Measurements from ENCODE around the gene SPATA45. TPM values are rescaled to one million over a fixed set of nuclear protein-coding genes. Genes with fewer than 3 reads are reported as not detected.

Gene SPATA45
- total and polyA plus RNA-seq, 2 of the 8 experiments (the other 6 are each of a cell fraction or from before 2014, with no cell fraction given): 0.21 to 0.65 TPM

- TF ChIP-seq, protein P1, sequence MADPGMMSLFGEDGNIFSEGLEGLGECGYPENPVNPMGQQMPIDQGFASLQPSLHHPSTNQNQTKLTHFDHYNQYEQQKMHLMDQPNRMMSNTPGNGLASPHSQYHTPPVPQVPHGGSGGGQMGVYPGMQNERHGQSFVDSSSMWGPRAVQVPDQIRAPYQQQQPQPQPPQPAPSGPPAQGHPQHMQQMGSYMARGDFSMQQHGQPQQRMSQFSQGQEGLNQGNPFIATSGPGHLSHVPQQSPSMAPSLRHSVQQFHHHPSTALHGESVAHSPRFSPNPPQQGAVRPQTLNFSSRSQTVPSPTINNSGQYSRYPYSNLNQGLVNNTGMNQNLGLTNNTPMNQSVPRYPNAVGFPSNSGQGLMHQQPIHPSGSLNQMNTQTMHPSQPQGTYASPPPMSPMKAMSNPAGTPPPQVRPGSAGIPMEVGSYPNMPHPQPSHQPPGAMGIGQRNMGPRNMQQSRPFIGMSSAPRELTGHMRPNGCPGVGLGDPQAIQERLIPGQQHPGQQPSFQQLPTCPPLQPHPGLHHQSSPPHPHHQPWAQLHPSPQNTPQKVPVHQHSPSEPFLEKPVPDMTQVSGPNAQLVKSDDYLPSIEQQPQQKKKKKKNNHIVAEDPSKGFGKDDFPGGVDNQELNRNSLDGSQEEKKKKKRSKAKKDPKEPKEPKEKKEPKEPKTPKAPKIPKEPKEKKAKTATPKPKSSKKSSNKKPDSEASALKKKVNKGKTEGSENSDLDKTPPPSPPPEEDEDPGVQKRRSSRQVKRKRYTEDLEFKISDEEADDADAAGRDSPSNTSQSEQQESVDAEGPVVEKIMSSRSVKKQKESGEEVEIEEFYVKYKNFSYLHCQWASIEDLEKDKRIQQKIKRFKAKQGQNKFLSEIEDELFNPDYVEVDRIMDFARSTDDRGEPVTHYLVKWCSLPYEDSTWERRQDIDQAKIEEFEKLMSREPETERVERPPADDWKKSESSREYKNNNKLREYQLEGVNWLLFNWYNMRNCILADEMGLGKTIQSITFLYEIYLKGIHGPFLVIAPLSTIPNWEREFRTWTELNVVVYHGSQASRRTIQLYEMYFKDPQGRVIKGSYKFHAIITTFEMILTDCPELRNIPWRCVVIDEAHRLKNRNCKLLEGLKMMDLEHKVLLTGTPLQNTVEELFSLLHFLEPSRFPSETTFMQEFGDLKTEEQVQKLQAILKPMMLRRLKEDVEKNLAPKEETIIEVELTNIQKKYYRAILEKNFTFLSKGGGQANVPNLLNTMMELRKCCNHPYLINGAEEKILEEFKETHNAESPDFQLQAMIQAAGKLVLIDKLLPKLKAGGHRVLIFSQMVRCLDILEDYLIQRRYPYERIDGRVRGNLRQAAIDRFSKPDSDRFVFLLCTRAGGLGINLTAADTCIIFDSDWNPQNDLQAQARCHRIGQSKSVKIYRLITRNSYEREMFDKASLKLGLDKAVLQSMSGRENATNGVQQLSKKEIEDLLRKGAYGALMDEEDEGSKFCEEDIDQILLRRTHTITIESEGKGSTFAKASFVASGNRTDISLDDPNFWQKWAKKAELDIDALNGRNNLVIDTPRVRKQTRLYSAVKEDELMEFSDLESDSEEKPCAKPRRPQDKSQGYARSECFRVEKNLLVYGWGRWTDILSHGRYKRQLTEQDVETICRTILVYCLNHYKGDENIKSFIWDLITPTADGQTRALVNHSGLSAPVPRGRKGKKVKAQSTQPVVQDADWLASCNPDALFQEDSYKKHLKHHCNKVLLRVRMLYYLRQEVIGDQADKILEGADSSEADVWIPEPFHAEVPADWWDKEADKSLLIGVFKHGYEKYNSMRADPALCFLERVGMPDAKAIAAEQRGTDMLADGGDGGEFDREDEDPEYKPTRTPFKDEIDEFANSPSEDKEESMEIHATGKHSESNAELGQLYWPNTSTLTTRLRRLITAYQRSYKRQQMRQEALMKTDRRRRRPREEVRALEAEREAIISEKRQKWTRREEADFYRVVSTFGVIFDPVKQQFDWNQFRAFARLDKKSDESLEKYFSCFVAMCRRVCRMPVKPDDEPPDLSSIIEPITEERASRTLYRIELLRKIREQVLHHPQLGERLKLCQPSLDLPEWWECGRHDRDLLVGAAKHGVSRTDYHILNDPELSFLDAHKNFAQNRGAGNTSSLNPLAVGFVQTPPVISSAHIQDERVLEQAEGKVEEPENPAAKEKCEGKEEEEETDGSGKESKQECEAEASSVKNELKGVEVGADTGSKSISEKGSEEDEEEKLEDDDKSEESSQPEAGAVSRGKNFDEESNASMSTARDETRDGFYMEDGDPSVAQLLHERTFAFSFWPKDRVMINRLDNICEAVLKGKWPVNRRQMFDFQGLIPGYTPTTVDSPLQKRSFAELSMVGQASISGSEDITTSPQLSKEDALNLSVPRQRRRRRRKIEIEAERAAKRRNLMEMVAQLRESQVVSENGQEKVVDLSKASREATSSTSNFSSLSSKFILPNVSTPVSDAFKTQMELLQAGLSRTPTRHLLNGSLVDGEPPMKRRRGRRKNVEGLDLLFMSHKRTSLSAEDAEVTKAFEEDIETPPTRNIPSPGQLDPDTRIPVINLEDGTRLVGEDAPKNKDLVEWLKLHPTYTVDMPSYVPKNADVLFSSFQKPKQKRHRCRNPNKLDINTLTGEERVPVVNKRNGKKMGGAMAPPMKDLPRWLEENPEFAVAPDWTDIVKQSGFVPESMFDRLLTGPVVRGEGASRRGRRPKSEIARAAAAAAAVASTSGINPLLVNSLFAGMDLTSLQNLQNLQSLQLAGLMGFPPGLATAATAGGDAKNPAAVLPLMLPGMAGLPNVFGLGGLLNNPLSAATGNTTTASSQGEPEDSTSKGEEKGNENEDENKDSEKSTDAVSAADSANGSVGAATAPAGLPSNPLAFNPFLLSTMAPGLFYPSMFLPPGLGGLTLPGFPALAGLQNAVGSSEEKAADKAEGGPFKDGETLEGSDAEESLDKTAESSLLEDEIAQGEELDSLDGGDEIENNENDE (IDR thresholded peaks at IDR 0.05; ENCODE audit: insufficient replicate concordance, low read length): no peak
- no peak for TF ChIP-seq JUN (IDR thresholded peaks at IDR 0.05; ENCODE audit: low read depth, low read length)
- no peak for TF ChIP-seq TAF7 (optimal IDR thresholded peaks at IDR 0.05; ENCODE audit: borderline replicate concordance, low read depth, low read length)
- TF ChIP-seq CHD1 (IDR thresholded peaks at IDR 0.05; ENCODE audit: low read depth, low read length): no peak
- TF ChIP-seq CBX8 (IDR thresholded peaks at IDR 0.05; ENCODE audit: borderline replicate concordance, low read depth, low read length): no peak
- TF ChIP-seq TEAD4 (IDR thresholded peaks at IDR 0.05; ENCODE audit: low read depth, low read length): no peak
- no peak for TF ChIP-seq SRF (IDR thresholded peaks at IDR 0.05; ENCODE audit: low read depth, low read length)
- no peak for TF ChIP-seq SP1 (IDR thresholded peaks at IDR 0.05; ENCODE audit: low read depth, low read length)
- TF ChIP-seq RFX5 (IDR thresholded peaks at IDR 0.05; ENCODE audit: borderline replicate concordance, low read depth, low read length): no peak
- TF ChIP-seq BRCA1 (IDR thresholded peaks at IDR 0.05; ENCODE audit: low read depth, low read length): no peak
- no peak for TF ChIP-seq GABPA (IDR thresholded peaks at IDR 0.05; ENCODE audit: borderline replicate concordance, insufficient read depth, low read length)
Observed at GRCh38 chr1:212797681-212798080, 49.8 kb downstream of the SPATA45 start (continued).

Measured in H1 (cell line).